ENCODE data around the gene ERICH3.

GRCh38 chr1:74590288-74590687 lies 83.3 kb downstream of the ERICH3 start:
- TF ChIP-seq CTCF (IDR thresholded peaks at IDR 0.05; ENCODE audit: low read depth, low read length, poor library complexity, severe bottlenecking) (no peak), EZH2phosphoT487 (IDR thresholded peaks at IDR 0.05; ENCODE audit: borderline replicate concordance, low read length) (no peak)
